HEK293T (cell line): ENCODE results near the gene TTC39B.

Experiments used
- BHLHE40 ChIP-seq: fragments of 450-650 bp; IDR thresholded peaks from 2 replicates; pipeline ENCODE4 v1.6.1; 2016; ENCODE audit warnings: mild to moderate bottlenecking, moderate library complexity, borderline replicate concordance
- ELF4 ChIP-seq: fragments of 450-650 bp; IDR thresholded peaks from 2 replicates; pipeline ENCODE4 v1.6.1; 2017; ENCODE audit warnings: antibody characterized with exemption
- FOXA1 ChIP-seq: fragments of 450-650 bp; IDR thresholded peaks from 2 replicates; pipeline ENCODE4 v1.6.1; 2016; ENCODE audit warnings: mild to moderate bottlenecking
- SP1 ChIP-seq: fragments of 450-650 bp; IDR thresholded peaks from 2 replicates; pipeline ENCODE4 v1.6.1; 2017
- SUZ12 ChIP-seq: fragments of 450-650 bp; IDR thresholded peaks from 2 replicates; pipeline ENCODE4 v1.6.1; 2016; ENCODE audit warnings: mild to moderate bottlenecking
- TF ChIP-seq, protein P1 (sequence below): fragments of 450-650 bp; IDR thresholded peaks from 2 replicates; pipeline ENCODE4 v1.6.1; 2016

DNA sequence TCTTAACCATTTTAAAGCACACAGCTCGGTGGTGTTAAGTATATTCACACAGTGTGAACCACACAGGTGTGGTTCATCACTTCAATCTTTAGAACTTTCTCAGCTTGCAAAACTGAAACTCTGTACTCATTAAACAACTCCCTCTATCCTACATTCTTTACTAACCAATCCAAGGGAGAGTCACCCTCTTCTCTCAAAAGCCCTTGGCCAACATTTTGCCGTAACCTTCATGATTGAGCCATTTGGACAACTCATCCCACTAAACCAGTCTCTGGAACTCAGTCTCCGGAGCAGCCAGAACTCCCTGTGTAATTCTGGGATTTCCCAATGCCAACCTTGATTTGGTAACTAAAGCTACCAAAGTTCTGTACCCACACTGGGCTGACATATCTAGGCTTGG lies 84.7 kb downstream of the TTC39B start:
- TF ChIP-seq ELF4 (no peak), SP1 (no peak), BHLHE40 (no peak), FOXA1 (no peak), SUZ12 (no peak)
- TF ChIP-seq, protein P1, sequence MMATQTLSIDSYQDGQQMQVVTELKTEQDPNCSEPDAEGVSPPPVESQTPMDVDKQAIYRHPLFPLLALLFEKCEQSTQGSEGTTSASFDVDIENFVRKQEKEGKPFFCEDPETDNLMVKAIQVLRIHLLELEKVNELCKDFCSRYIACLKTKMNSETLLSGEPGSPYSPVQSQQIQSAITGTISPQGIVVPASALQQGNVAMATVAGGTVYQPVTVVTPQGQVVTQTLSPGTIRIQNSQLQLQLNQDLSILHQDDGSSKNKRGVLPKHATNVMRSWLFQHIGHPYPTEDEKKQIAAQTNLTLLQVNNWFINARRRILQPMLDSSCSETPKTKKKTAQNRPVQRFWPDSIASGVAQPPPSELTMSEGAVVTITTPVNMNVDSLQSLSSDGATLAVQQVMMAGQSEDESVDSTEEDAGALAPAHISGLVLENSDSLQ: no peak
